ENCODE measurements around the gene ANKHD1. TPM values are rescaled to one million over a fixed set of nuclear protein-coding genes. Genes with fewer than 3 reads are reported as not detected.

ANKHD1 gene
- total RNA-seq, 1 donor from 2014 or later = 104 TPM

DNA sequence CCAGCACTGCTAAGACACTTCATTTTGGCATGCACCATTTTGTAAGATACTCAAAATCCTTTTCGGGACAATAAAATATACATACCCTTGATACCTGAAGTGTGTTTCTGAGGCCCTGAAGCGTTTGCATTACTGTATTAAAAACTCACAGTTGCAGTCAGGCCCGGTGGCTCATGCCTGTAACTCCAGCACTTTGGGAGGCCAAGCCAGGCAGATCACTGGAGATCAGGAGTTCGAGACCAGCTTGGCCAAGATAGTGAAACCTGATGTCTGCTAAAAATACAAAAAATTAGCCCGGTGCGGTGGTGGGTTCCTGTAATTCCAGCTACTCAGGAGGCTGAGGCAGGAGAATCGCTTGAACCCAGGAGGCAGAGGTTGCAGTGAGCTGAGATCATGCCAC is 143.4 kb downstream of the ANKHD1 start:
- no peak for DNase-seq

DNA sequence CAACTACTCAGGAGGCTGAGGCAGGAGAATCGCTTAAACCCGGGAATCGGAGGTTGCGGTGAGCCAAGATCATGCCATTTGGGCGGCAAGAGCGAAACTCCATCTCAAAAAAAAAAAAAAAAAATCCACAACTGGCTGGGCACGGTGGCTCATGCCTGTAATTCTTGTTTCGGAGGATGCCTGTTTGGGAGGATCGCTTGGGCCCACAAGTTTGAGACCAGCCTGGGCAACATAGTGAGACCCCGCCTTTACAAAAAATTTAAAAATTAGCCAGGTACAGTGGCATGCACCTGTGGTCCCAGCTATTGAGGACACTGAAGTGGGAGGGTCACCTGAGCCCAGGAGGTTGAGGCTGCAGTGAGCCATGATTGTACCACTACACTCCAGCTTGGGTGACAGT is 144.0 kb downstream of the ANKHD1 start:
- no peak for DNase-seq

DNA sequence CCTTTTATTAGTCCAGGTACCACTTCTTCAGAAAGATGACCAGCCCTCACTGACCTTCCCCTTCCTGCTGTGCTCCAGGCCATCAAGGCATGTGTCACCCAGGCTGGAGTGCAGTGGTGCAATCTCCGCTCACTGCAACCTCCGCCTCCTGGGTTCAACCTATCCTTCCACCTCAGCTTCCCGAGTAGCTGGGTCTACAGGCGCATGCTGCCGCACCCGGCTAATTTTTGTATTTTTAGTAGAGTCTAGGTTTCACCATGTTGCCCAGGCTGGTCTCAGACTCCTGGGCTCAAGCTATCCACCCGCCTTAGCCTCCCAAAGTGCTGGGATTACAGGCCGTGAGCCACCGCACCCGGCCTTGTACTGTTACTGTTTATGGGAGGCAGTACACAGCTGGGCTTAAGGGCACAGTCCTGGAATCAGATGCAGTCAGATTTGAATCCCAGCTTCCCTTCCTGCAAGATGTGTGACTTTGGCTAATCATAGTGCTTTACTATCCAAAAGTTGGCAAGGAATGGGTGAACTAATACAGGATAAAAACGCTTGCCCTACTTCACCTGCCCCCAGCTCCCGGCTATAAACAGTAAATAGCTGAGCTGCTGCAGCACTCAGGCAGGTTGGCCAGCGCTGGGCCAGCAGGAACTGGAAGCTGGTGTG is 145.3 kb downstream of the ANKHD1 start:
- DNase-seq = no peak

DNA sequence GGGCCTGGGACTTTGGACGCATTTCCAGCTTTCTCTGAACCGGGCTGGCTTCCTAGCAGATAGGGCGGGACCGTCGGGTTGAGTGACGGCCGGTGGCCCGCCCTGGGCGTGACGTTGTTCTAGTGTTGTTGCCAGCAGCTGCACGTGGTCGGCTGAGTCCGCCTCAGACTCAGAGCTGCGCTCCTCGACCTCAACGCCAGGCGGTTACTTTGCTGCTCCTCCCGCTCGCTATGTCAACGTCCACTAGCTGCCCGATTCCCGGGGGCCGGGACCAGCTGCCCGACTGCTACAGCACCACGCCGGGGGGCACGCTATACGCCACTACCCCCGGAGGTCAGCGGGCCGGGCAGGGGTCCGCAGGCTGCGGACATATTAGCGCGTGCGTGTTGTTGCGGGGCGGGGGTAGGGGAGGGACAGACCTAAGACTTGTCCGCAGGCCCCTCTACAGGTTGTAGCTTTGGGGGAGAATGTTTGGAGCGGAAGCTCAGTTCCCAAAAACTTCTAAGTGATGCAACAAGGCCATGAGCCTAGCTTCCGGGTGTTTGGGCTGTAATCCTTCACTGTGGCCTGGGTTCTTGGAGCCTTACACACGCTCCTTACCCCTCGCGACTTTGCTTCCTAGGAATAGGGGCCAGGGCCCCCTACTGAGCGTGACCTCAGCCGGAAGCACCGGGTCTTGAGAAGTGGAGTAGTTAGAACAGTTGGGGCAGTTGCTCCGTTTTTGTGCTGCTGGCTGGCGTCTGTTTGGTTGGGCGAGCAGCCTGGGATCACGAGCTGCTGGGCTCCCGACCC is 146.1 kb downstream of the ANKHD1 start, which contains the start of gene EIF4EBP3:
Gene EIF4EBP3, plus strand, starts transcription at position 155 of the 792 bp plus-strand sequence. Its CDS starts 76 bp downstream, at position 231.
- DNase-seq = peak; percentile 93

DNA sequence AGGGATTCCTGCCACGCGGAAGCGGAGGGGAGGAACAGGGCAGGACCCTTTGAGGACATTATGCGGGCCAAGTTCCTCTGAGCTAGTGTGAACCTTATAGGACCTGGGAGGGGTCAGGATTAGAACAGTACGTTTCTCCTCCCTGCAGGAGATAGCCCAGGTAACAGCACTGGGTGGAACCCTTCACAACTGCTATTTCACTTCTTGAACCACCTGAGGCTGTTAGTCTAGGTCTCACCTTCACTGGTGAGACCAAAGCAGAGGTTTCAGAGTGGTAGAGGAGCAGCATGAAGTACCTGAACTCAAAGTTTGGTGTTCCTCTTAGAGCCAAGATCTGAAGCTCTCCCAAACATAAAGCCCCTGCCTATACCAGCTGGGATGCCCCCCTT is 146.7 kb downstream of the ANKHD1 start:
- DNase-seq = no peak

DNA sequence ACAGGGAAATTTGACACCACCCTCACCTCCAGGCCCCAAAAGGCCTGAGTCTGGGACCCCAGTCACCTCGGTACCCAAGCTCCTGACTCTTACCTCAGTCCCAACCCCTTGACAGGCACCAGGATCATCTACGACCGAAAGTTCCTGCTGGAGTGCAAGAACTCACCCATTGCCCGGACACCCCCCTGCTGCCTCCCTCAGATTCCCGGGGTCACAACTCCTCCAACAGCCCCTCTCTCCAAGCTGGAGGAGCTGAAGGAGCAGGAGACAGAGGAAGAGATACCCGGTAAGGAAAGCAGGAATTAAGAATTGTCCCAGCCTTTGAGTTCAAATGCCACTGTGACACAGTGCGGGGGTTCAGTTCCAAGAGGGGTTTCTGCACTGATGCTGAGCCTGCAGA is 147.2 kb downstream of the ANKHD1 start:
- no peak for DNase-seq

DNA sequence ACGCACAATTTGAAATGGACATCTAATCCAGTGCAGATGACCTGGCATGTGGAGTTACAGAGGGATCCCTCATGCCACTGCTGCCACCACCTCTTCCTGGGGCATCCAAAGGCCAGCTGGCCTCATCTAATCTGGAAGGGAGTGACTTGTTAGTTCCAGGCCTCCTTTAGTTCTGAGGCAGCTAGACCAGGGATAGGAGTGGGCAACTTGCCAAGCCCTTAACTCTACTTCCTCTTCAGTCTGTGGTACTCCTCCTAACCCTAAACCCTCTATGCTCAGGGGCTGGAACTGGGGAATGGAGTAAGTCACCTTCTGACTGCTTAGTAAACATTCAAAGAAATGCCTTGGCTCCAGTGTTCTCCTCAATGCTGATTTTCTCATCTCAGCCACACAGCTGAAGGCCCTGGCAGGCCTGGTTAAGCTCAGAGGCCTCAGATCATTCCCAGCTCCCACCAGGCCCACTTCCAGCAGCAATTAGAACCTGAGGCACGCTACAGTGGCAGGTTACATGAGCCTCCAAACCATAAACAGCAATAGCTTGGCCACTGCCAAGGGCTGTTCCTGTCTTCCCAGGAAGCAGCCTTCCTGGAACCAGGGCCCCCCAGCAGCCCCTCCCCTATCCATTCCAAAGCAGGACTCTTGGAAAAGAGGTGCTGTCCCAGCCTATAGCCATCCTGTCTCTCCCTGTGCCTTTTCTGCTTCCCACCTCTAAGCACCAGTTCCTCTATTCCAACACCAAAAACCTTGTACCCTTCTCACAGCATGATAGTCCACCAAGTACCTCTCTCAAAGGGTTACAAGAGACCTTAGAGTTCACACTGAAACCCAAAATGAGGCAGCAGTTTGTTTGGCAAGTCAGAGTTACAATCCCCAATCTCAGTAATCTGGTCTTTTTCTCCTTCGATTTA is 147.9 kb downstream of the ANKHD1 start:
- DNase-seq = no peak

DNA sequence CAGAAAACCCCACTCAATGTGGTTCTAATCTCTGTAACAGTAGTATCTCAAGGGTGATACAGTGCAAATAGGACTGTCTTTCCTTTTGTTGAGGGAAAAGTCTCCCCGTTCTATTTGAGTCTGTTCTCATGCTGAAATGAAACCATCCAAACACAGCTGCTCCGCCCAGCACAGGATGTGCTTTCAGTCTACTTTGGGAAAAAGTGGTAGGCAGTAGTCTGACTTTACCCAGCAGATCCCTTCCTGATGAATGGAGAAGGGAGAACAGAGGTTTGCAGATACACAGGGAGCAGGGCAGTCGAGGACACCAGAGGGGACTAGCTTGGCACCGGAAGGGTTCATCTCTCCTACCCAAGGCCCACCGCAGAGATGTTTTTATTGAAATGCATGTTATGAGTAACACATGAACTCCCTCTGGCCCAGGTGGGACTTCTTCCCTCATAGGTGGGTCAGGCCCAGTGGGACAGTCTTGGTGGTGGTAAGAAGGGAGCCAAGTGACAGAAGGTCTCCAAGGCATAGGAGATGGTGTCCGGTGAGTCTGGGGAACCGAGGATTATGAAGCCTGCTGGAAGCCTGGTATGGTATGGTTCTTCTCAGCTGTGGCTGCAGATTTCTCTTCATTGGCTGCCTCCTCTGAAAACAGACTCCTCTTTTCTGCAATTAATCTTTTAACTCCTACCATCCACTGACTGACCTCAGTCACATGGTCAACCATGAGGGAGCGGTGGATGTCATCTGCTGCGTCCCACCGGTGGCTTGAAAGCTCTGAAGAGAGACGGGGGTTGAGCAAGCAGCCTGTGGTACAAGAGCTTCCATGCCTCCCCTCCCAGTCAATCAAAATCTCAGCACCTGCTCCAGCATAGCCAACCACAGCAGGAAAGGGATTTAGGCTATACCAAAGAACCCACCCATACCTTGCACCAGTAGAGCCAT is 148.8 kb downstream of the ANKHD1 start:
- no peak for DNase-seq

DNA sequence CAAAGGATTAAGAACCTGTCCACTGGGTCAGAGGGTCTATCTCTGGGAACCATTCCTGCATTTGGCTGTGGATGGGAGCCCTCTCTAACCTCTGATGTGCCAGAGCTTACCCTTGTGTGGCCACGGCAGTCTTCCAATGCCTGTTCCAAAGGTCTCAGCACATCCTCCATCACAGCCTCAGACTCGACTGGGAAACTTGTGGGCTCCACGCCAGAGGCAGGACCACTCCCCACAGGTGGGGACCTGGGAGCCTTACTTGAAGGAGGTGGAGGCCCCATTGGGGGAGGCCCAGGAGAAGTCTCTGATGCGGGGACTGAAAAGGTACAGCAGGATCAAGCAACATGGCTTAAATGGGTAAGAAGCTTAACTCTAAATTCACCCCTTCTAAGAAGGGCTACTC is 150.2 kb downstream of the ANKHD1 start:
- no peak for DNase-seq

DNA sequence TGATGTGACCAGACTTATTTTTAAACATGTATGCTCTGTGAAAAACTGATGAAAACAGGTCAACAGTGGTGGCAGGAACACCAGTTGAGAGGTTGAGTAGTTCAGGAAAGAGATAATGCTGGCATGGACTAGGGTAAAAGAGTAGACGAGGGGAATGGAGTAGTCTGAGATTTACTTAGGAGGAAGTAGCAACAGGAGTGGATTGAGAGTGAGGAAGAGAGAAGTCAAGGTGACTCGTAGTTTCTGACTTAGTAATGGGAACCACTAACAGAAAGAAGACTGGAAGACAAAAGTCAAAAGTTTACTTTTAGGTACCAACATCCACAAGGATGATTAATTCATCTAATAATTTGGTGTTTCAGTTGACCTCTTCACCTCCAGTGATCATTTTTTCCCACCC is 152.0 kb downstream of the ANKHD1 start:
- DNase-seq = no peak

DNA sequence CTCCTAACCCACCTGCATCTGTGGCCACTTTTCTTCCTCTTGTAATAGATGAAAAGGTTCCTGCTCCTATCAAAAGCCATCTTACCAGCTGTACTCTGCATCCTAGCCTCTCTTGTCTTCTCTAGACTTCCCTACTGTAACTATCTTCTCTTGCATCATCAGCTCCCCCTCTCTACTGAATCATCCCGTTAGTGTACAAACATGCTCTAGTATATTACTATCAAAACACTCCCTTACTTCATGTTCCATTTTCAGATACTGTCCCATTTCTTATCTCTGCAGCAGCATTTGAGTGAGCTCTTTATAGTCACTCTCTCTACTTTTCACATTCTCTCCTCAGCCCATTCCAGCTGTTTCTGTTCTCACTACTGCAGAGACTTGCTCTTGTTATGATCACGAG is 152.8 kb downstream of the ANKHD1 start:
- no peak for DNase-seq

DNA sequence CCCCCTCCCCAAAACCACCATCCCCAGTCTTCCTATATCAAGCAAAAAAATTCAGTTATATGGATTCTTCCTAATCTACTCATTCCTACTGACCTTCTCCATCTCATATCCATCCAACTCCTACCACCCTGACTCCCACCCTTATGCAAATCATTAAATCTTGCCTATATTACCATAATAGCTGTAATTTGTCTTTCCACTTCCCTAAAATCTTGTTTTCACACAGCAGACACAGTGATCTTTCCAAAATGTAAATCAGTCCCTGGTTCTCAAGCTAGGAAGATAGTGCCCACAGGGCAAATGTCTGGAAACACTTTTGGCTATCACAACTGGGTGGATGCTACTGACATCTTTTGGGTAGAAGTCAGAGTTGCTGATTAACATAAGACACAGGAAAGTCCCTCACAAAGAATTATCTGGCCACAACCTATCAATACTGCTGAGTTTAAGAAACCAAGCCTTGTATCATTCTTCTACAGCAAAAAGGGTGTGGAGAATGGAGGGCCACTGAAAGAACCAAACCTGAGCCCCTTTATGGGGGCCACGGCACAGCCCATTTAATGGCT is 154.2 kb downstream of the ANKHD1 start:
- DNase-seq = no peak

DNA sequence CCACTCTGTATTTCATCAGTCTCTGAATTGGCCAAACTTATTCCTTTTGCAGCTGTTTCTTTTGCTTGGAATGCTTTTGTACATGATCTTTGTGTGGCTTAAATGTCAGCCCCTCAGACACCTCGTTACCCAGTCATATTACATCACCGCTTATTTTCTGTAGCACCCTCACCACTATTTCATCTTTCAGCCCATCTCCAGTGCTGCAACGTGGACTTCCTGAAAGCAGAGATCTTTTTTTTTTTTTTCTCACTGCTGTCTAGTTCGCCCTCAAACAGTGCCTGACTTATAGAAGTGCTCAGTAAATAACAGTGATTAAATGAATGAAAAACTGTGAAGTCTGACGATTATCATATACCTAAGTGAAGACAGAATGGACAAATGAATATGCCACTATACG is 154.8 kb downstream of the ANKHD1 start:
- DNase-seq = no peak

DNA sequence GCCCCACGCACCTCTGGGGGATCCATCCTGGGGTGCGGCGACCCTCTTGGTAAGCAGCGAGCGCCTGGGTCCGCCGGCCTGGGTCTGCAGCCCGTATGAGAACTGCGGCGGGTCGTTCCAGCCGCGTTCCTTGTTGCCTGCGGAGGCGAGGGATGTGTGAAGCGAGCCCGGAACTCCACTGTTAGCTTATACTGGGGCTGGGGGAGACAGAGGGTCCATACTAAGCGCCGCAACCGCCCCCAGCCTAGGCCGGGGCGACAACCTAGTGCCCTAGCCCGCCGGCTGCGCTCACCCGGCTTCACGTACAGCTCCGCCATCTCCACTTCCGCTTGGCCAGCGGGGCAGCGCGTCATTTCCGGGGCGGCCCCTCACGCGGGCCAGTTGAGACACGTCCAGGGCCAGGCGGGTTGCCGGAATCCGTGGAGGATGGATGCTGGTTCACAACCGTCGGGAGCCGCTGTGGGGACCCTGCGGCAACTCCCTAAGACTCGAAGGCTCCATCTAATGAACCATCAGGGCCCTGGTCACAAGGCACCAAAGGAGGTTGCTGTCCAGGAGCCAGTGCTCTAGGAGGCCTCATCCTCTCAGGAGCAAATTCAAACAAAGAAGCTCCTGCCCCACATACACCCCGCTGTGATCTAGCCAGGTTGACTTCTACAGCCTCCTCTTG is 155.6 kb downstream of the ANKHD1 start, which contains the start of gene SRA1:
Gene SRA1, minus strand, starts transcription at position 338 of the 670 bp plus-strand sequence. Its CDS starts 21 bp downstream, at position 317.
- peak; percentile 88 for DNase-seq

DNA sequence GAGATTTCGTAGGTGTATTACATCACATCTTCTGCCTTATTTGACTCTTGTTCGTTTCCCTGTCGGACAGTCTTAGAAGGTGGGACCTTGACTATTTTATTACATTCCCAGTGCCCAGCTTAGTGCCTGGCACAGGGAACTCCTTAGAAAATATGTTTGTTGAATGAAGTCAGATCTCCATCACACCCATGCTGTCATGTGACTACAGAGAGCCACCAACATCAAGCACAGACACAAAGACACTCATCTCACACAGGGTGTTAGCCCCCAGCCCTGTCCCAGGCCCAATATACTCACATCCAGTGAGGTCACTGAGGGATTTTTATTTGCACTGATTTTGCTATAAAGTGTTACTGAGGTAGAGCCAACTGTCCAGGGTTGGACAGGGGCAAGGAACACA is 156.3 kb downstream of the ANKHD1 start:
- no peak for DNase-seq

DNA sequence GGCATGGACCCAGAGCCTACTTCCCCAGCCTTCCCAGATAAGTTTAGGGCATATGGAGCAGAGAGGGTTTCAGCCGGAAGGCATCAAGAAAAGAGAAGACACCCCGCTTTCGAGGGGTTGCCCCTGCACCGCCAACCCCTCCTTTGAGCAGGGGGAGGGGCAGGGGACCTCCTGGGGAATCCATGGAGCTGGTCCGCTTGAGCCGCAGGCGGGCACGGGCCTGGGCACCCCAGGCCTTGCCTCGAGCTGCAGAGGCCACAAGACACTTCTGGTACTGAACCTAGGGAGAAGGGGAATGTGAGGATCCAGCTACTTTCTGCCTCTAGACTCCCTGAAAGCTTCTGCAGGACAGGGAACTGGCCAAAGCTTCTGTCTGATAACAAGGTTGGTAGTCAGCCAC is 156.9 kb downstream of the ANKHD1 start:
- DNase-seq = no peak

DNA sequence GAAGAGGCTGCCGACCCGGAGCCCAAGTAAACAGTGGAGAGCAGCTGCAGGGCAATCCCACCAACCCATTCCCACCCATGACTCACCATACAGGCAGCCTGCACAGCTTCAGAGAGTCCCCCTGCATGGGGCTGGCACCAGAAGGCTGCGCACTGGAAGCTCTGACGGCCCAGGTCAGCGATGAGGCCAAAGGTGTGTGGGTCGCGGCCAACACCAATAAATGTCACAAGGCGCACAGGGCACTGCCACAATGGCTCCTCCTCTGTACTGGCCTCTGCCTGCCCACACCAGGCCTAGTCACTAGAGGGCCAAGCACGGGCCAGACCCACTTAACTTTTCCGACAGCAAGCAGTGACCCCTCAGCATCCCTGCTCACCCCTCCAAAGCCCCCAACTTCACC is 158.6 kb downstream of the ANKHD1 start:
- DNase-seq = no peak

DNA sequence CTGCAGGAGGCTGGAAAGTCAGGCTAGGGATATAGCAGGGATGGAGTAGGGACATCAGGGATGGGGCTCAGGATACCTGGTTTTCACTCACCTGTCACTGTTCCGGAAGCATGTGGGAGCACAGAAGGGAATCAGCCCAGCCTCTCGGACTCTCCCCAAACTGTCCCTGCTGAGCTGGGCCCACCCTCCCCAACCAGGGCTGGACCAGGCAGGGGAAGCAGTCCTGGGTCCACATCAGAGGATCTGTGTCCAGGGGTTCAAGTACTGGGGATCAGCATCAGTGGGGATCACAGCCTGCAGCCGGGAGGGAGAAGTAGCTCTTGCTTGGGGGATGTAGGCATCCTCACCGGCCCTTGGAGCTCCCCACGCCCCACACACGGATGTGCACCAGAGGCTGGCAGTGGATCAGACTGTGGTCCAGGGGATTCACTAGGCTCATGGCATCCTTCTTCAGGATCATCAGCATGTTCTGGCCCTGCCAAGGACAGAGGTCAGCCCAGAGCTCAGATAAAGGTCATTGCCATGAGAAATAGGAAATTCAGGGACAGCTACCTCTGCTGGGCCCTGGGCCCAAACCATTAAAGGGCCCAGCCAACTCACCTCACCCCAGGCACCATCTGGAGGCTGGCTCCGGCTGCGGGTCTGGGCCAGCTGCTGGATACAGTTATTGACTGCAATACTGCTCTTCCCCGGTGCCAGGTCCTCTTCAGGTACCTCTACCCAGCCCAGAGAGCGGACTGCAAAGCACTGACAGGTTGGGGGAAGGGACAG is 160.3 kb downstream of the ANKHD1 start:
- DNase-seq = no peak

DNA sequence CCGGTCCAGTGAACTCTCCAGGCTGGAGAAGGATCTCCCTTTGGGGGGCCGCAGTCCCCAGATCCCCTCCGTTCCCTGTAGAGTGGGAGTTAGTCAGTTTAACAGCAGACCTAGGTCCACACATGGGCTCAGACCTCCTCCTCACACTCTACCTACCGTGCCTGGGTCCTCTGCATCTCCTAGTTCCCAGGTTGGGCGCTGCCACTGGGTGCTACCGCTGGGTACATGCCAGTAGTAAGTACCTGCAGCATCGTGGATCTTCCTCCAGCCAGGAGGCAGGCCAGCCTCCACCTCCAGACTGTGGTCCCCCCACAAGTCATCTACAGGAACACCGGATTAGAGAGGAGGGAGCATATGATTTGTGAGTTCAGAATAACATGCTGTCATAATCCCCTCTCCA is 162.0 kb downstream of the ANKHD1 start:
- no peak for DNase-seq
